Stomach (tissue), 4 donors: ENCODE results near the gene CDK12.
"Not testable (repeated sequence)": the region's sequence is repeated elsewhere in the genome, so short reads cannot be mapped to it uniquely, and the experiment has no call there.

Source experiments
- CTCF ChIP-seq, 7 experiments: fragments of 450-650 bp in 4 of 7; fragments of 200-600 bp in 3 of 7; sonication (generic) in 3 of 7; IDR thresholded peaks; one replicate each; pipeline ENCODE4 v1.5.1; 2016 to 2019; ENCODE audit warnings: antibody characterized with exemption in 7 of 7, control low read depth in 2 of 7, mild to moderate bottlenecking in 1 of 7
- EP300 ChIP-seq: sonication (generic); formaldehyde crosslinking; IDR thresholded peaks from one replicate; pipeline ENCODE4 v1.6.1; 2017; ENCODE audit warnings: antibody characterized with exemption
- POLR2A ChIP-seq, 4 donors: fragments of 450-650 bp; IDR thresholded peaks; one replicate each; pipeline ENCODE4 v1.6.1; 2016; ENCODE audit warnings: antibody characterized with exemption in 4 of 4, control low read depth in 2 of 4, mild to moderate bottlenecking in 1 of 4, moderate library complexity in 1 of 4
- POLR2AphosphoS5 ChIP-seq, 3 donors: sonication (generic); formaldehyde crosslinking; IDR thresholded peaks; one replicate each; pipeline ENCODE4 v1.6.1; 2016; ENCODE audit warnings: antibody characterized with exemption in 3 of 3

GRCh38 chr17:39464639-39465181 lies 3.4 kb downstream of the CDK12 start:
- TF ChIP-seq EP300; CTCF (IDR thresholded peaks at IDR 0.05); POLR2AphosphoS5 (IDR thresholded peaks at IDR 0.05); POLR2A (IDR thresholded peaks at IDR 0.05): not testable (repeated sequence)
